AG08396 (cell line): ENCODE data around the gene VDR.
"Not testable (repeated sequence)": the region's sequence is repeated elsewhere in the genome, so short reads cannot be mapped to it uniquely, and the experiment has no call there.

ENCODE experiments used
- DNase-seq: peaks from one replicate; pipeline ENCODE4 v3.0.0; 2012; ENCODE audit warnings: low spot score, mixed read lengths

VDR gene

GRCh38 chr12:47813511-47814196 lies 91.1 kb downstream of the VDR start:
- DNase-seq = no peak

GRCh38 chr12:47812797-47813510 lies 91.8 kb downstream of the VDR start:
- peak; percentile 89 for DNase-seq

GRCh38 chr12:47811581-47812484 lies 93.0 kb downstream of the VDR start:
- DNase-seq = peak; percentile 53

GRCh38 chr12:47811072-47811396 lies 93.8 kb downstream of the VDR start:
- DNase-seq = no peak

GRCh38 chr12:47809518-47809917 lies 95.3 kb downstream of the VDR start:
- not testable (repeated sequence) for DNase-seq

- no peak for DNase-seq
Measured at GRCh38 chr12:47808574-47809365, 96.0 kb downstream of the VDR start.

GRCh38 chr12:47808050-47808449 lies 96.7 kb downstream of the VDR start:
- DNase-seq = no peak

- DNase-seq = no peak
Measured at GRCh38 chr12:47807338-47807737, 97.5 kb downstream of the VDR start.

- DNase-seq = peak; percentile 54
Measured at GRCh38 chr12:47805417-47805816, 99.4 kb downstream of the VDR start.

GRCh38 chr12:47804171-47804570 lies 100.6 kb downstream of the VDR start:
- no peak for DNase-seq

GRCh38 chr12:47803191-47803875 lies 101.5 kb downstream of the VDR start:
- no peak for DNase-seq

GRCh38 chr12:47802312-47802711 lies 102.5 kb downstream of the VDR start:
- no peak for DNase-seq

GRCh38 chr12:47801904-47802246 lies 102.9 kb downstream of the VDR start:
- no peak for DNase-seq

- DNase-seq = no peak
Measured at GRCh38 chr12:47801170-47801903, 103.5 kb downstream of the VDR start.

GRCh38 chr12:47800582-47800981 lies 104.2 kb downstream of the VDR start:
- DNase-seq = no peak

GRCh38 chr12:47799357-47799955 lies 105.3 kb downstream of the VDR start:
- DNase-seq = no peak

GRCh38 chr12:47798382-47798948 lies 106.3 kb downstream of the VDR start:
- DNase-seq = no peak

- no peak for DNase-seq
Measured at GRCh38 chr12:47797441-47797840, 107.4 kb downstream of the VDR start.

- no peak for DNase-seq
Measured at GRCh38 chr12:47795814-47796411, 108.9 kb downstream of the VDR start.
